Measurements from ENCODE around the gene LYRM2.

DNA sequence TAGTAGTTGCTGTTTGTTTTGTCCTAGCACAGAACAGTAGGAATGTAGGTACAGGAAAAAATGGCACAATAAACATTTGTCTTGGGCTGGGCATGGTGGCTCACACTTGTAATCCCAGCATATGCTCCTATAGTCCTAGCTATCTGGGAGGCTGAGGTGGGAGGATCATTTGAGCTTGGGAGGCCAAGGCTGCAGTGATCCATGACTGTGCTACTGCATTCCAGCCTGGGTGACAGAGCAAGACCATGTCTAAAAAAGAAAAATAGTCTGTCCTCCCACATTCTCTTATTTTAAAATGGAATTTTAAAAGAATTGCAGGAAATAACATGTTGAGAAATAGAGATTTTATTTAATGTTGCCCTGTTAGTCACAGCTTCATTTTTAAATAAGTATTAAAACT is 117.8 kb downstream of the LYRM2 start:
- TF ChIP-seq CTCF (IDR thresholded peaks at IDR 0.05) = no peak
- no peak for TF ChIP-seq POLR2A (IDR thresholded peaks at IDR 0.05)

Data from suprapubic skin (tissue), 3 donors.